DOHH2 (cell line): Measurements from ENCODE around the gene EIF2S2.

Experiments
- EZH2phosphoT487 ChIP-seq: fragments of 200-600 bp; sonication (generic); IDR thresholded peaks from 2 replicates; pipeline ENCODE4 v1.6.1; 2017; ENCODE audit warnings: borderline replicate concordance, mild to moderate bottlenecking, antibody characterized with exemption, low read length, moderate library complexity, mixed read lengths
- TF ChIP-seq, protein P1 (sequence below): fragments of 200-600 bp; sonication (generic); IDR thresholded peaks from one replicate; pipeline ENCODE4 v1.5.1; 2014; ENCODE audit warnings: antibody characterized with exemption, mild to moderate bottlenecking, low read depth, low read length; ENCODE audit not compliant: poor library complexity, severe bottlenecking

DNA sequence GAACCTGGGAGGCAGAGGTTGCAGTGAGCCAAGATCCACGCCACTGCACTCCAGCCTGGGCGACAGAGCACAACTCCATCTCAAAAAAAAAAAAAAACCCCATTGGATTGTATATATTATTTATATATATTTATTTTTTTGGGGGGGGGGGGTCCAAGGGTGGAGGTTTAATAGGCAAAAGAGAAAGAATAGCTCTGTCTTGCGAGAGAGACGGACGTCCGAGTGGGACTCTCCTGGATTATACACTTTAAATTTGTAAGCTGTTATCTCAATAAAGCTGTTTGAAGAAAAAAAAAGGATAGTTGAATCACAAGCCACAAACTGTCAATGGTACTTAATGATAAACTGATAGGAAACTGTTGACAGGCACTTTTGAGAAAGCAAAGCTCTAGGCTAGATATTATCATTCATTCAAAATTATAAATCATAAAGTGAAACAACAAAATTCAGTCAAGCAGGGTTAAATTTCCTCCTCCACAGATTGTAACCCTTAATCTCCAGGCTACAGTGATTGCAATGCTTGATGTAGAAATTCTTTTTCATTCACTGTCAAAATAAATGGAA, 20.3 kb downstream of the EIF2S2 start:
- TF ChIP-seq, protein P1, sequence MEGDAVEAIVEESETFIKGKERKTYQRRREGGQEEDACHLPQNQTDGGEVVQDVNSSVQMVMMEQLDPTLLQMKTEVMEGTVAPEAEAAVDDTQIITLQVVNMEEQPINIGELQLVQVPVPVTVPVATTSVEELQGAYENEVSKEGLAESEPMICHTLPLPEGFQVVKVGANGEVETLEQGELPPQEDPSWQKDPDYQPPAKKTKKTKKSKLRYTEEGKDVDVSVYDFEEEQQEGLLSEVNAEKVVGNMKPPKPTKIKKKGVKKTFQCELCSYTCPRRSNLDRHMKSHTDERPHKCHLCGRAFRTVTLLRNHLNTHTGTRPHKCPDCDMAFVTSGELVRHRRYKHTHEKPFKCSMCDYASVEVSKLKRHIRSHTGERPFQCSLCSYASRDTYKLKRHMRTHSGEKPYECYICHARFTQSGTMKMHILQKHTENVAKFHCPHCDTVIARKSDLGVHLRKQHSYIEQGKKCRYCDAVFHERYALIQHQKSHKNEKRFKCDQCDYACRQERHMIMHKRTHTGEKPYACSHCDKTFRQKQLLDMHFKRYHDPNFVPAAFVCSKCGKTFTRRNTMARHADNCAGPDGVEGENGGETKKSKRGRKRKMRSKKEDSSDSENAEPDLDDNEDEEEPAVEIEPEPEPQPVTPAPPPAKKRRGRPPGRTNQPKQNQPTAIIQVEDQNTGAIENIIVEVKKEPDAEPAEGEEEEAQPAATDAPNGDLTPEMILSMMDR = no peak
- TF ChIP-seq EZH2phosphoT487 = no peak
